GM21381 (cell line): ENCODE results near the gene RPA1.
"Not testable (repeated sequence)": the region's sequence is repeated elsewhere in the genome, so short reads cannot be mapped to it uniquely, and the experiment has no call there.

Experiments used
- ATAC-seq: cut with Tn5 transposase; IDR thresholded peaks from one replicate; pipeline ENCODE4 v1.9.1; 2021; ENCODE audit warnings: mild to moderate bottlenecking, moderate library complexity; ENCODE audit not compliant: unreplicated experiment

RPA1 gene

GRCh38 chr17:1875597-1875996 is 45.8 kb downstream of the RPA1 start:
- ATAC-seq: no peak

GRCh38 chr17:1878419-1879121 is 48.8 kb downstream of the RPA1 start:
- ATAC-seq: no peak

- ATAC-seq: no peak
These were observed 51.2 kb downstream of the RPA1 start for GRCh38 chr17:1880851-1881630.

- ATAC-seq: no peak
These were observed 53.0 kb downstream of the RPA1 start for GRCh38 chr17:1882836-1883235.

DNA sequence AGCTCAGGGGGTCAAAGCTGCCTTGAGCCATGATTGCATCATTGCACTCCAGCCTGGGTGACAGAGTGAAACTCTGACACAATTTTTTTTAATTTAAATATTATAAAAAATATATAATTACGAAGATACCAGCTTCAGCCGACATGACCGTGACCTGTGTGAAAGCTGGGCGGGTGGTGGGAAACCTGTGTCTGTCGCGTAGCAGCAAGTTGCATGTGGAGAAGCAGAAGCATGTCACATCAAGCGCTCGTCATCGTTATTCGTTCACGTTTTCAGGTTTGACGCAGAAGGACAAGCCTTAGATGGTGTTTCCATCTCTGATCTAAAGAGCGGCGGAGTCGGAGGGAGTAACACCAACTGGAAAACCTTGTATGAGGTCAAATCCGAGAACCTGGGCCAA is 53.7 kb downstream of the RPA1 start:
- ATAC-seq: no peak

DNA sequence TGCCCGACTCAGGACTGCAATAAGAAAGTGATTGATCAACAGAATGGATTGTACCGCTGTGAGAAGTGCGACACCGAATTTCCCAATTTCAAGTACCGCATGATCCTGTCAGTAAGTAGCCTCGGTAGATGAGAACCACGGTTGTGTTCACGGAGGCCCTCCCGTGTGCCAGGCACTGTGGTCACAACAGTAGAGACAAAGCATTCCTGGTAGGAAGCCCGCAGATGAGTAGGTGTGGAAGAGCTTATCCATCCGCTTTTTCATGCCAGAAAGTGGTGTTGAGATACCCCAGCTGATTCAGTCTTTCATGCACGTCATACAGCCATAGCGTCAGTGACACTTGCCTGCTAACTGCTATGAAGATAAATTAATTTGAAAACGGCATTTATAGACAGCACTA is 58.9 kb downstream of the RPA1 start:
- ATAC-seq: no peak

- no peak for ATAC-seq
These were observed 61.1 kb downstream of the RPA1 start for GRCh38 chr17:1890758-1891450.

DNA sequence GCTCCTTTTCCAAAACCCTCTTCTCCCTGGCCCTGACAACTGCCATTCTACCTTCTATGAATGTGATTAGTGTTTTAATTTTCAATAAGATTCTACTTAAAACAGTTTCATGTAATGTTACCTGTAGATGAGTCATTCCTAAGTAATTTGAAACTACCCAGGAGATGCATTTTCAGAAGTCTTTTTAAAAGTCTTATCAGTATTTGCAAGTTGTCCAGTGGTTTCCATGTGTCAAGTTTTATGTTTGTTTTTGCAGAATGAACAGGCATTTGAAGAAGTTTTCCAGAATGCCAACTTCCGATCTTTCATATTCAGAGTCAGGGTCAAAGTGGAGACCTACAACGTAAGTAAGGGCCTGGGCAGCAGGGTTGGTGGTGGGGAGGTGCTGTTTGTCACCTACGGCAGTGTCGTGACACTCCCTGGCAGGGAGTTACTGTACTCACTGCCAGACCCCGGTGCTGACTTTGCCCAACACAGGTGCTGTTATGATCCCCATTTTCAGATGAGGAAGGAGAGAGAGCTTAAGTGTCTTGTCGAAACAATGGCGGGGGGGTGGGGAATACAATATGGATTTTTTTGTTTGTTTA is 65.0 kb downstream of the RPA1 start:
- ATAC-seq: no peak

DNA sequence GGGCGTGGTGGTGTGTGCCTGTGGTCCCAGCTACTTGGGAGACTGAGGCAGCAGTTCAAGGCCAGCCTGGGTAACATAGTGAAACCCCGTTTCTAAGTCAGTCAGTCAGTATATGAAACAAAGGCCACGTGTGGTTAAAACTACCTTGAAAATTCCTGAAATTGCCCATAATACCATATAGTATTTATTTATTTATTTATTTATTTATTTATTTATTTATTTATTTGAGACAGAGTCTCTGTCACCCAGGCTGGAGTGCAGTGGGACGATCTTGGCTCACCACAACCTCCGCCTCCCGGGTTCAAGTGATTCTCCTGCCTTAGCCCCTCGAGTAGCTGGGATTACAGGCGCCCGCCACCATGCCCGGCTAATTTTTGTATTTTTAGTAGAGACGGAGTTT is 65.7 kb downstream of the RPA1 start:
- ATAC-seq: not testable (repeated sequence)

DNA sequence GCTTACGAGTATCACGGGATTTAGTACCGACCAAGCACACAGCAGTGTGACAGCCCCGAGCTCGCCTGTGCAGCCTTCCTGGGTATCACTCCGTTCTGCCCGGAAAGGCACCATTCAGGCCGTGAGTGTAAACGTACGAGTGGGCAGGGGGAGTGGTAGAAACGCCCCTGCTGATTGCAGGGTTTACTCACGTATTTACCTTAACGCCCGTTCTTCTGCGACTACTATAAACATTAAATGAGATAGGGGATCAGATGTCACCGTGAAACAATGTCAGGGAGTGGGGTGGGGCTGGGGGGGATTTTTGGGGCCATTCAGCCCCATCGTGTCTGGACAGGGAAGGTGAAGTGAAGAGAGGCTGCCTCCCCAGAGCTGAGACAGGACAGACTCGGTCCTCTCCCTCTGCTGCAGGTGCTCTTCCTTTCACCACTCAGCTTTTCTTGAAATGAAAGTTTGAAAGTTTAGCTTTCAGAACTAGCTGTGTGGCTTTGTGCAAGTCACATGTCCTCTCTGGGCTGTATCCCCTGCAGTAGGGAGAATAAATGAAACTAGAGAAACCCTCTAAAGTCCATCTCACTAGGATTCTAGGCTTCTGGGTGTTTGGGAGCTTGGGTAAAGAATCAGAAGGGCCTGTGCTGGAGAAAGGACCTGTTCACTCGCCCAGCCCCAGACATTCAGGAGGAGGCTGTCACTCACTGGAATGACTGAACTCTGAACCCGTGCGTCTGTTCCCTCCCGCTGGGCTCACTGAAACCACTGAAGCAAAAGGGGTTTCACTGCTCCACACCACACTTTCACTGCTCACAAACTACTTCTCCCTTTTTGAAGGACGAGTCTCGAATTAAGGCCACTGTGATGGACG is 66.7 kb downstream of the RPA1 start:
- ATAC-seq: no peak

GRCh38 chr17:1897105-1897656 is 67.4 kb downstream of the RPA1 start:
- ATAC-seq: no peak

DNA sequence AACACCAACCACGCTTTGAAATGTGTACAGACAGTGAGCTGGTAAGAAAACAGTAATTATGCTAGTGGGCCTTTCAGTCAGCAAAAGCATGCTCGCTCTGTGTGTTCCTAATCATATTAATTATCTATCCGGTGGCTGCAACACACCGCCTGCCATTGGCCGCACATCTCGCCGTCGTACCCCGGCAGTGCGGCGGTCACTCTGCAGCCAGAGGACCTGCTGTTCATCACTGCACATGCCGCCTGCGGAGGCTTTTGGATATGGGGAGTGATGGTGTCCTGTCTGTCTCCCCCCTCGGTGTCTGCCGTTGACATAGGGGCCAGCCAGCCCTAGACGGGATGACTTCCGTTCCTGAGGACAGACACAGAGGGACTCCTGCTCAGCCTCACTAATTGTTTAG is 68.5 kb downstream of the RPA1 start:
- no peak for ATAC-seq

DNA sequence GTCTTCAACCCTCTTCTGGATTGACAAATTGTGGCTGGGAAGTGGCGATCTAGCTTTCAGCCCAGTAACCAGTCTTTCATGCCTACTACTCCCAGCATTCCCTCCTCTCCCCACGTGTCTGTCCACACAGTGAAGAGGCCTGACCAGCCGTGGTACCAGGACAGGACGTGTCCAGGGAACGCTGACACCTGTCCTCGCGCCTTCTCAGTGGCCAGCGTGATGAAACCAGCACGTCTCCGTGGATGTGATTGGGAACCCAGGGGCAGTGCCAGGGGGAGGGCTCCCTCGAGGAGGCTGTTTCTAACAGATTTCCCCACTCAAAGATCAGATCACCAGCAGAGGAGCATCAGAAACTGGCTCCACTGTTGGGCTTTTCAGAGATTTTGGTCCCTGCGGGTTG is 69.1 kb downstream of the RPA1 start:
- no peak for ATAC-seq

DNA sequence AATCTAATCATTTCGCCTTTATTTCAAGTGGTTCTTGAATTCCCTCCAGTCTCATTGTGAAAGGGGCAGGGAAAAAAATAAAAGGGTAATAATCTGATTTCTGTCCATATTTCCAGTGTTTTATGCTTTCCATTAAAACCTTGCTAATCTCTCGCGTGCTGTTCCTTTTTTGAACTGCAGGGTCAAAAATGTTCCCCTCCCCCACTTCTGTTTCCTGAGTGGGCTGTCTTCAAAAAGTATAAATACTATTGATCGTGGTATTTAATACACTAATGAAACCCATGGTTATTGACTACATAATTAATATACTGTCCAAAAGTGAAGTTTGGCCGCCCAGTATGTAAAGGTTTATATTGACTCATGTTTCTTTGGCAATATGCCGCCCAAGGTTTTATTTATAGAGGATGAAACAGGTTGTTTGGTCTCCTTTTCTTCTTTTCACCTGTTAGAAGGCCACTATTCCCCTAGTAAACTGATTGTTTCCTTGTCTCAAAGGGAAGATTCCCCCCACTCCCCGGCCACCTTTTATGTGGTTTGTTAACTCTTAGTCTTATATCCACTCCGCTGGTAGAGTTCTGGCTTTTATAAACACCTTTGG is 69.7 kb downstream of the RPA1 start:
- ATAC-seq: no peak

DNA sequence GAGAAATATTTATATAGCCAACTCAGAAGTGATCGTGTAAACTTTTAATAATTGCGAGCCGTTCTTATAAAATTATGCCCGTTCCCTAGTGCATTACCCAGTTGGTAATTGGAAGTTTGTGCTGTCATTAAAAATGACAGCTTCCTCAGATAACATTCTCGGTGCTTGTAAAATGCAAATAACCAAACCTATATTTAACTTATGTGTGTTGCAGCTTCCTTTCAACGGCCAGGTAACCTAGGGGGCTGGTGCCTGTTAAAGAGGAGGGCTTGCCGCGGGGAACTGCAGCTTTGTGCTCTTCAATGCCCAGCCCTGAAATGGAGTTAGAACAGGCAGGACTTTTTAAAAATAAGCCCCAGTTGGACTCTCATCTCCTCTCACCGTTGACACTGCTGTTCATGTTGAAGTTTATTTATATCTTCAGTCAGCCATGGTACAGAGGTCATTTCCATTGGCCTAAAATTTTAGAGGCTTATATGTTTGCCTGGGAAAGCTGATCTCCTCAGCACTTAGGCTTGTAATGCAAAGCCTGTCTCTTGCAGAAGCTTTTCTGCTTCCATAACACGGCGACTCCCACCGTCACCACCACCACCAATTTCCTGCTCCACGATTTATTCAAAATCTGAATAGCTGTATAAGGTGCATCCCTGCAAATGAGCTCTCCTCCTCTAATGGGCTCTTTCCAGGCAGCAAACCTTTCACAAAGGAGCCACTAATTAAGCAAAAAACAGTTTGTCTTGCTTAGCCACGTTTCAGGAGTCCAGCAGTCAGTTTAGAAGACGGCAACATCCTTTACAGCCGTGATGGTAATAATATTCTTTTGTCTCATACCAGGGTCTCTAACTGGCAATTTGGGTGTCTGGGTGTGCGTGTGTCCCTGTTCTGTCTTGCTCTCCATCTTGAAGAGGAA is 74.7 kb downstream of the RPA1 start:
- ATAC-seq: no peak

DNA sequence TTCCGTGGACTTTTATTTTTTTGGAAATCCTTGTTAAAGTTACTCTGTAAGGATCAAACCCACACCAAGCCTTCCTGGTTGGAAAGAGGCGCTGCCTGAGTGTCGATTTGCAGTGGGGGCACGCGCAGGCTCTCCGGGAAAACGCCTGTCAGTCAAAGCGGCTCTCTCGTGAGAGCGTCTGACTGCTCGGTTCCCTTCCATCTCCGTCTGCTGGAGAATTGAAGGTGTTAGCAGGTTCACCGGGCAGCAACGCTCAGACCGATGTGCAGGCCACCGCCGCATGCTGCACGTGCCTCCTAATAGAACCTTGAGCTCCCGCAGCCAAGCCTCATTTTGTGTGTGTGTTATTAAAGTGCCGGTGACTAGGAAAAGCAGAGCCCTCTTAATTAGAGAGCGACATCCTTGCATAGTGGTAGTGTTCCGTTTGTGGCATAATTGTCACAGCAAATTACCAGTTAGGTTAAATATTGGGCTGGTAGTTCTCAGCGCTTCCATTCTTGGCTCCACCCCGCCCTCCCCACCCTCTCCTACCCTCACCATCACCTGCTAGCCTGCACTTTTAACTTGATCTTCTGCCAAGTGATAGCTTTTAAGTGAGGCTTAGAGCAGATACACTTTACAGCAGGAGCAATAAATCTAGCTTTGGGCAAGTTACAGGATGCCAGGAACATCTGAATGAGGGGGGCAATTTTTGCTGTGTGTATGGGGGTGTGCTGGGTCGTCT is 75.5 kb downstream of the RPA1 start:
- ATAC-seq: no peak

DNA sequence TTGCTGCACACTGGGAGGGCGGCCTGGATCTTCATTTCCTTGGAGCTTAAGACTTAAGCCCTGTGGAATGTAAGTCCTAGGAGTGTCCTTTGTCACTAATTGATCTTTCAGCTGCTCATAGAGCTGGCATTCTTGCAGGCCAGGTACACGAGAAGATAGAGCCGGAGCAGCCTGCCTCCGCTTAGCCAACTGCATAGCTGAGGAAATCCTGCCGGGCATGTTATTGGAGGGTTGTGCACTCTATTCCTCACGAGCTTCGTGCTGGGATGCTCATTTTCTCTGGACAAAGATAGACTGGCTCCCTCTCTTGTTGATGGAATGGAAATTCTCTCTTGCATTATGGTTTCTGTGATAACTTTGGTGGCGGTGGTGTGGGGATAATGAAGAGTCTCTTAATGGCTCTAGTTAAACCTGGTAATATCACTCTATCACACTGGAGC is 76.9 kb downstream of the RPA1 start:
- no peak for ATAC-seq

GRCh38 chr17:1907216-1907631 is 77.4 kb downstream of the RPA1 start:
- no peak for ATAC-seq
